Mucosa of rectum (tissue), 2 donors: ENCODE measurements around the gene MFSD6.
A peak's percentile ranks its signal among the peaks of the same experiment; 100 is the strongest.

Experiments
- H3K27ac ChIP-seq, 2 donors: one replicate each; pipeline ENCODE4 v1.7.0; 2013; ENCODE audit warnings: inconsistent platforms in 2 of 2, low read depth in 2 of 2, low read length in 2 of 2
- H3K27me3 ChIP-seq, 2 donors: one replicate each; pipeline ENCODE4 v1.7.0; 2013; ENCODE audit warnings: low read length in 2 of 2; ENCODE audit not compliant: control insufficient read depth in 2 of 2, insufficient read depth in 2 of 2
- H3K36me3 ChIP-seq, 2 donors: one replicate each; pipeline ENCODE4 v1.7.0; 2013; ENCODE audit warnings: low read length in 2 of 2; ENCODE audit not compliant: control insufficient read depth in 2 of 2, insufficient read depth in 2 of 2
- H3K4me1 ChIP-seq, 2 donors: one replicate each; pipeline ENCODE4 v1.7.0; 2013; ENCODE audit warnings: low read length in 2 of 2, mild to moderate bottlenecking in 1 of 2; ENCODE audit not compliant: control insufficient read depth in 2 of 2, insufficient read depth in 2 of 2
- H3K4me3 ChIP-seq, 2 donors: one replicate each; pipeline ENCODE4 v1.7.0; 2013; ENCODE audit warnings: low read length in 2 of 2
- H3K9ac ChIP-seq, 2 donors: one replicate each; pipeline ENCODE4 v1.7.0; 2013; ENCODE audit warnings: low read length in 2 of 2, low read depth in 1 of 2, mild to moderate bottlenecking in 1 of 2
- H3K9me3 ChIP-seq, 2 donors: one replicate each; pipeline ENCODE4 v1.7.0; 2013; ENCODE audit warnings: low read length in 2 of 2; ENCODE audit not compliant: control insufficient read depth in 2 of 2
- donor health status: healthy.
- donor health status: Normal muscosa, but diverticular disease.

The MFSD6 gene

GRCh38 chr2:190469771-190470170 lies 61.6 kb downstream of the MFSD6 start:
- Histone ChIP-seq H3K9ac (no peak overlapping the region), H3K36me3 (no peaks in the 10 kb centered on the region), H3K27me3 (no peaks in the 10 kb centered on the region), H3K4me3 (no peak overlapping the region), H3K9me3 (no peaks in the 10 kb centered on the region), H3K4me1 (peaks cover 26 to 39% of the 10 kb centered on the region in 2 donors), H3K27ac (peak overlapping the region; percentile 44 to 74)

- no peaks in the 10 kb centered on the region for H3K36me3 ChIP-seq
- H3K27me3 ChIP-seq = no peaks in the 10 kb centered on the region
- peak overlapping the region; percentile 32 to 74 for H3K27ac ChIP-seq
- peaks cover 26 to 39% of the 10 kb centered on the region in 2 donors for H3K4me1 ChIP-seq
- H3K4me3 ChIP-seq = no peak overlapping the region
- H3K9ac ChIP-seq = no peak overlapping the region
- no peaks in the 10 kb centered on the region for H3K9me3 ChIP-seq
Measured at GRCh38 chr2:190470256-190470826, 62.2 kb downstream of the MFSD6 start.

GRCh38 chr2:190477661-190478454 lies 69.7 kb downstream of the MFSD6 start:
- peak overlapping the region; percentile 28 to 50 for H3K9ac ChIP-seq
- no peaks in the 10 kb centered on the region for H3K36me3 ChIP-seq
- H3K27ac ChIP-seq = peak overlapping the region; percentile 67 to 79
- H3K4me1 ChIP-seq = peaks cover 8 to 11% of the 10 kb centered on the region in 2 donors
- H3K27me3 ChIP-seq = no peaks in the 10 kb centered on the region
- peak overlapping the region in 1 of 2 donors; percentile 27 for H3K4me3 ChIP-seq
- H3K9me3 ChIP-seq = no peaks in the 10 kb centered on the region

GRCh38 chr2:190478572-190479195 lies 70.5 kb downstream of the MFSD6 start:
- no peaks in the 10 kb centered on the region for H3K27me3 ChIP-seq
- no peak overlapping the region for H3K4me3 ChIP-seq
- peak overlapping the region; percentile 67 to 79 for H3K27ac ChIP-seq
- H3K9ac ChIP-seq = peak overlapping the region; percentile 28 to 50
- H3K36me3 ChIP-seq = no peaks in the 10 kb centered on the region
- peaks cover 8 to 11% of the 10 kb centered on the region in 2 donors for H3K4me1 ChIP-seq
- no peaks in the 10 kb centered on the region for H3K9me3 ChIP-seq

GRCh38 chr2:190481339-190481738 lies 73.2 kb downstream of the MFSD6 start:
- Histone ChIP-seq H3K9ac (no peak overlapping the region), H3K4me1 (peaks cover 8 to 11% of the 10 kb centered on the region in 2 donors), H3K9me3 (no peaks in the 10 kb centered on the region), H3K27ac (no peak overlapping the region), H3K36me3 (no peaks in the 10 kb centered on the region), H3K27me3 (no peaks in the 10 kb centered on the region), H3K4me3 (no peak overlapping the region)

GRCh38 chr2:190482451-190482850 lies 74.3 kb downstream of the MFSD6 start:
- Histone ChIP-seq H3K9ac (no peak overlapping the region), H3K27me3 (no peaks in the 10 kb centered on the region), H3K36me3 (no peaks in the 10 kb centered on the region), H3K4me1 (peaks cover 8 to 11% of the 10 kb centered on the region in 2 donors), H3K27ac (no peak overlapping the region), H3K9me3 (no peaks in the 10 kb centered on the region), H3K4me3 (no peak overlapping the region)

GRCh38 chr2:190486037-190486623 lies 78.0 kb downstream of the MFSD6 start:
- peaks cover 11 to 12% of the 10 kb centered on the region in 2 donors for H3K36me3 ChIP-seq
- no peak overlapping the region for H3K9ac ChIP-seq
- no peak overlapping the region for H3K27ac ChIP-seq
- no peaks in the 10 kb centered on the region for H3K4me1 ChIP-seq
- H3K27me3 ChIP-seq = no peaks in the 10 kb centered on the region
- H3K4me3 ChIP-seq = no peak overlapping the region
- H3K9me3 ChIP-seq = no peaks in the 10 kb centered on the region

GRCh38 chr2:190488516-190489233 lies 80.5 kb downstream of the MFSD6 start:
- no peaks in the 10 kb centered on the region for H3K4me1 ChIP-seq
- H3K9ac ChIP-seq = no peak overlapping the region
- peaks cover 15 to 19% of the 10 kb centered on the region in 2 donors for H3K36me3 ChIP-seq
- no peak overlapping the region for H3K4me3 ChIP-seq
- no peaks in the 10 kb centered on the region for H3K27me3 ChIP-seq
- no peak overlapping the region for H3K27ac ChIP-seq
- H3K9me3 ChIP-seq = no peaks in the 10 kb centered on the region

GRCh38 chr2:190489475-190489874 lies 81.3 kb downstream of the MFSD6 start:
- Histone ChIP-seq H3K9me3 (no peaks in the 10 kb centered on the region), H3K4me3 (no peak overlapping the region), H3K9ac (no peak overlapping the region), H3K36me3 (peaks cover 15 to 19% of the 10 kb centered on the region in 2 donors), H3K27me3 (no peaks in the 10 kb centered on the region), H3K4me1 (no peaks in the 10 kb centered on the region), H3K27ac (no peak overlapping the region)
